GM19452 (cell line): ENCODE results near the gene LRRC23.
"Not testable (repeated sequence)": the region's sequence is repeated elsewhere in the genome, so short reads cannot be mapped to it uniquely, and the experiment has no call there.

Source experiments
- ATAC-seq: cut with Tn5 transposase; IDR thresholded peaks from one replicate; pipeline ENCODE4 v1.9.1; 2021; ENCODE audit not compliant: unreplicated experiment

Gene LRRC23, protein sequence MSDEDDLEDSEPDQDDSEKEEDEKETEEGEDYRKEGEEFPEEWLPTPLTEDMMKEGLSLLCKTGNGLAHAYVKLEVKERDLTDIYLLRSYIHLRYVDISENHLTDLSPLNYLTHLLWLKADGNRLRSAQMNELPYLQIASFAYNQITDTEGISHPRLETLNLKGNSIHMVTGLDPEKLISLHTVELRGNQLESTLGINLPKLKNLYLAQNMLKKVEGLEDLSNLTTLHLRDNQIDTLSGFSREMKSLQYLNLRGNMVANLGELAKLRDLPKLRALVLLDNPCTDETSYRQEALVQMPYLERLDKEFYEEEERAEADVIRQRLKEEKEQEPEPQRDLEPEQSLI

DNA sequence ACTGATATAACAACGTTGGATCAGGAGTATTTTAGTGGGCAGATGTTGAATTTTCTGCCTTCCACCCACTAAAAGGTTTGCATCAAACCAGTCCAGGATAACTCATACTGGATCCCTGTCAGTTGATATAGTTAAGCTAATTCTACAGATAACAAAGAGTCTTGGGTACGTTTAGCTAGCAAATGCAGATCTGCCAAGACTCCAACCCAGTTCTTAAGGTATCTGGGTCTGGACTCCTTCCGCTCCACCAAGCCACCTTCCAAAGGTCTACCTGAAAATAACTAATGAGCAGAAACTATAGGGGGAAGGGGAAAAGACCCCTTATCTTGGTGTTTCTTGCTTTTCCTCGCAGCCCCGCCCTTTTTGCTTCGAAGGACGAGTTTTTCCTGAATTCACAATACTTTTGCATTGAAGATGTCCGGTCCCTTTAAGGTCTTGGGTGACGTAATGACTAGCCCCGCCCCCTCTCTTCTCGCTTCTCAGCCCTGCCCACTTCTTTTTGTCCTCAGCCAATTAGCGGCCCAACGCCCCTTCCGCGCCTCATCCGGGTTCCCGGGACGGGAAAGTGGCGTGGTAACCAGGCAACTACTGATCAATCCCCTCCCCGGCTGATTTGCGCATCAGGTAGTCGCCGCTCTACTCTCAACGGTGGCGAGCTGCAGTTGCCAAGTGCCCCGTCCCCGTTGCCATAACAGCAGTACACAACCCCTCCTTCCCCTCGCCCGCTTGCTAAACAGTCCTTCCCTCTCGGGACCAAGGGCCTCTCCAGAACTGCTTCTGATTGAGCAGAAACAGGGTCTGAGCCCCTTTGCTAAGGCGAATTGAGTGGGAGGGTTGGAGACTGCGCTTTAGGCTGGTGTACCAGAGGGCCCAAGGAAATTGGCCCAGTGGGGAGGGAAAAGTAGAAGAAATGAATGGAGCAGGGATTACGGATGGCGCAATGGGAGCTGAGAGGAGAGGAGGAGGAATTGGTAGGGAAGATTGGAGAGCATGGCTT lies at the start of gene LRRC23:
Gene LRRC23 (plus strand): TSS at position 543 of the 997 bp plus-strand sequence. CDS start 812 bp downstream, outside the sequence.
- peak; percentile 91 for ATAC-seq

DNA sequence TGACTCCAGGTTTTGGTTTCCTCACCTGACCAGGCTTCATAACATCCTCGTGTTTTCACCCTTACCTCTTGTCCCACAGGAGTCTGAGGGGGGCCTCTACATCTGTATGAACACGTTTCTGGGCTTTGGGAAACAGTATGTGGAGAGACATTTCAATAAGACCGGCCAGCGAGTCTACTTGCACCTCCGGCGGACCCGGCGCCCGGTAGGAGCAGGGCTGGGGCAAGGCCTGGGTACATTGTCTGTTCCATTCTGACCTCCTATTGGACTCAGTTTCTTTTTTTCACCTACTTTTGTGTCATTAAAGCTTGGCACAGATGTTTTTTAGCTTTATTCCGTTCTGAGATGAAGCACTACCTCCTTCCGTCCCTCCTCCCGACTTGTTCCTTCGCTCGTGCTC lies 49.3 kb upstream of the LRRC23 start:
- ATAC-seq: no peak

DNA sequence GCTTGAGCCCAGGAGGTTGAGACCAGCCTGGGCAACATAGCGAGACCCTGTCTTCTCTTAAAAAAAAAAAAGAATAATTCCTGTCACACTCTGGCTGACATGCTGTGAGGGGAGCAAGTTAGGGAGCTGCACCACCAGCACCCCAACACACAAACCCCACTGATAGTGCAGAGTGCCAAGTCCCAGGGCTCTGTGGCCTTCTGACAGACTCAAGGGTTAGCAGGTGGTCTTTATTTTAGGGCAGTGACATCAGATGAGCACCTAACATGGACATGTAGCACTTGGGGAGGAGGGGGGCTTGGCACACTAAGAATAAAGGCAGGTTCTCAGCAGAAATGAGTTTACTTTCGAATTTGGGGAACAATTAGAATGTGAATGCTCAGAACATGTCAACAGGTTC lies 45.8 kb upstream of the LRRC23 start:
- no peak for ATAC-seq

DNA sequence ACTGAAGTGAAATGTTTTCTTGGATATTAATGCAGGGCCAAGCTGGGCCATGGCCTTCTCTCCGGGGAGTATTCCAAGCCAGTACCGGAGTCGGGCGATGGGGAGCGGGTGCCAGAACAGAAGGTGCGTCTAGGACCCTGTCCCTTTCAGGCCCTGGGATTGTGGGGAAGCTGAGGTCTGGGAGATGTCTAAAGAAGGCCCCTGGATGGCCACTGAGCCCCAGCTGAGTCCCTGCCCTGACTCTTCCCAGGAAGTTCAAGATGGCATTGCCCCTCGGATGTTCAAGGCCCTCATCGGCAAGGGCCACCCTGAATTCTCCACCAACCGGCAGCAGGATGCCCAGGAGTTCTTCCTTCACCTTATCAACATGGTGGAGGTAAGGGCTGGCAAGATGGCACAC lies 44.5 kb upstream of the LRRC23 start:
- no peak for ATAC-seq

DNA sequence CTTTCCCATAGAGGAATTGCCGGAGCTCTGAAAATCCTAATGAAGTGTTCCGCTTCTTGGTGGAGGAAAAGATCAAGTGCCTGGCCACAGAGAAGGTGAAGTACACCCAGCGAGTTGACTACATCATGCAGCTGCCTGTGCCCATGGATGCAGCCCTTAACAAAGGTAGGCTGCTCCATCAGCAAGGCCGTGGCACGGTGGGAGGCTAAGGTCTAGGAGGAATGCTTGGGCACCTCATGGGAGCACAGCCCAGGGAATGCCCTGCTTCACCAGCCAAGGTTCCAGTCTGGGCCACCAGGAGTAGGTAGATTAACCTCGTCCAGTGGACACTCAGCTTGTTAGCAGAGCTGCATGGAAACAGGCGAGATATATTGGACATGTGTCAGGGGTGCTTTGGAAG lies 43.7 kb upstream of the LRRC23 start:
- ATAC-seq: no peak

DNA sequence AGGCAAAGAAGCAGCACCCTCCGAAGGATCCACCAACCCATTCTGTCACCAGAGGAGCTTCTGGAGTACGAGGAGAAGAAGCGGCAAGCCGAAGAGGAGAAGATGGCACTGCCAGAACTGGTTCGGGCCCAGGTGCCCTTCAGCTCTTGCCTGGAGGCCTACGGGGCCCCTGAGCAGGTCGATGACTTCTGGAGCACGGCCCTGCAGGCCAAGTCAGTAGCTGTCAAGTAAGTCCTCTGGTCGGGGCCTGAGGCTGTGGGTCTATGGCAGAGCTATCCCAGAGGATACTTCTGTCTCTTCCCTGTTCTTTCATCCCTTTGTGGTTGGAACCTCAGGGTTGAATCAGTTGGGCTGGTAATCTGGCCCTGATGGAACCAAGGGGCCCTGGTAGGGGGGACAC lies 43.2 kb upstream of the LRRC23 start:
- ATAC-seq: no peak

DNA sequence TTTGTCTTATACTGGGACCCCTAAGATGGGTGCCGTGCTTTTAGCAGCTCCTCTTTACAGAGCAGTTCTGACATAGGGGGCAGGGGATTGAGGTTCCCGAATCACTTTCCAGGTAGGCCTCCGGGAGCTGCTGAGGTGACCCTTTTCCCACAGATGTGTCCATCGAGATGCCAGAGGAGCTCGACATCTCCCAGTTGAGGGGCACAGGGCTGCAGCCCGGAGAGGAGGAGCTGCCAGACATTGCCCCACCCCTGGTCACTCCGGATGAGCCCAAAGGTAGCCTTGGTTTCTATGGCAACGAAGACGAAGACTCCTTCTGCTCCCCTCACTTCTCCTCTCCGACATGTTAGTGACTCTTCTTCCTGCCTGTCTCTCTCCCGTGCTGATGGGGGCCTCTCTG lies 41.6 kb upstream of the LRRC23 start:
- no peak for ATAC-seq

DNA sequence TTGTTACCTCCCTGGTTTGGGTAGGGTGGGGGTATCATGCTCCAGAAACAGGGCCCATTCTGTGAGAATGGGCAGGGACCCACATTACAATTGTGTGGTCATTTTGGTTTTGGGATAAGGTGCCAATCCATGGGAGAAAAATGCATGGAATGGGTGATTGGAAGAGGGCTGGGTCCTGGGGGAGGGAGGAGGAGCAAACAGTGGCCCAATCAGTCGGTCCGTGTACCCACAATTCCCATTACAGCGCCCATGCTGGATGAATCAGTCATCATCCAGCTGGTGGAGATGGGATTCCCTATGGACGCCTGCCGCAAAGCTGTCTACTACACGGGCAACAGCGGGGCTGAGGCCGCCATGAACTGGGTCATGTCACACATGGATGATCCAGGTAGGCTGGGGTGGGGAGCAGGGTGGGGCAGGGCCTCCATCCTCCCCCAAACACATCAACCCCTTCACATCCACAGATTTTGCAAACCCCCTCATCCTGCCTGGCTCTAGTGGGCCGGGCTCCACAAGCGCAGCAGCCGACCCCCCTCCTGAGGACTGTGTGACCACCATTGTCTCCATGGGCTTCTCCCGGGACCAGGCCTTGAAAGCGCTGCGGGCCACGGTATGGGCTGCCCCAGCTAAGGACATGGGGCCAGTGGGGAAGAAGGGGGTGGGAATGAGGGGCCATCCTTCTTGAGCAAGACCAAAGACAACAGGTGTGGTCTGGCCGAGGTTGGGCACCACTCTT lies 40.9 kb upstream of the LRRC23 start:
- no peak for ATAC-seq

DNA sequence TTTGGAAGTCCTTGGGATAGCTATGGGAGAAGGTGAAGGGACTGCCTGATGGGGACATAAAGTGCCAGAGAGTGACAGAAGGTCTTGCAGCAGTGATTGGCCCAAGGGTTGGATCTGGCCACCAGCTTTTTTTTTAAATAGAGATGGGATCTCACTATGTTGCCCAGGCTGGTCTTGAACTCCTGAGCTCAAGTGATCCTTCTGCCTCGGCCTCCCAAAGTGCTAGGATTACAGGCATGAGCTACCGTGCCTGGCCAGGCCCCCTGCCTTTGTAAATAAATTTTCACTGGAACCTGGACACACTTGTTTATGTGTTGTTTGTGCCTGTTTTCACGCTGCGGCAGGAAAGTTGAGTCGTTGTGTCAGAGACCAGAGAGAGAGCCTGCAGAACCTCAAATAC lies 39.3 kb upstream of the LRRC23 start:
- ATAC-seq: not testable (repeated sequence)

DNA sequence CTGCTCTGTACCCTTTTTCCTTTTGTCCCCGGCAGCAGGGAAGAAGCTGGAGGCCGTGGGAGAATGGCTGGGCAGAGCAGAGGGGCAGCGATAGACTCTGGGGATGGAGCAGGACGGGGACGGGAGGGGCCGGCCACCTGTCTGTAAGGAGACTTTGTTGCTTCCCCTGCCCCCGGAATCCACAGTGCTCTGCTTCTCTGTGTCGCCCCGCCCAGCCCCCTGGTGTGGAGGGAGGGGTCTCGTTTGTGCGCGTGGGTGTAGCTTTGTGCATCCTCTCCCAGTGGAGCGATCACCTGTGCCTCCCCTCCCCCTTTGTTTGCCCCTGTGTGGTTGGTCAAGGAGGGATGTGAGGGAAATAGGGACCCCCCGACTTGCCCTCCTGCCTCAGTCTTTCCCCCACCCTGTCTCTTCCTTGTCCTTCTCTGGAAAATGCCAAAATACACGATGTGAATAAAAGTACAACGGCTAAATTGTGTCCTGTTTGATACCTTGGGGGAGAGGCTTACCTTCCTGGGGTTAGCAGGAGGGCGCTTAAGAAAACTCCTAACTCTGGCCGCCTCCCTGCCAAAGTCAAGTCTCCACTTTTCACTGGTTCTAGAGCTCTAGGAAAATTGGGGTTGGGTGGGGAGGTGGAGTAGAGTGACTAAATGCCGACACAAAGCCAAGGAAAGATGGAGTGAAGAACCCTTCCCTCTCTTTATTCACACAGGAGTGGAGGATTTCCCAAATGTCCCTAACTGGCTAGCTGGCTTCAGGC lies 38.3 kb upstream of the LRRC23 start:
- ATAC-seq: no peak

DNA sequence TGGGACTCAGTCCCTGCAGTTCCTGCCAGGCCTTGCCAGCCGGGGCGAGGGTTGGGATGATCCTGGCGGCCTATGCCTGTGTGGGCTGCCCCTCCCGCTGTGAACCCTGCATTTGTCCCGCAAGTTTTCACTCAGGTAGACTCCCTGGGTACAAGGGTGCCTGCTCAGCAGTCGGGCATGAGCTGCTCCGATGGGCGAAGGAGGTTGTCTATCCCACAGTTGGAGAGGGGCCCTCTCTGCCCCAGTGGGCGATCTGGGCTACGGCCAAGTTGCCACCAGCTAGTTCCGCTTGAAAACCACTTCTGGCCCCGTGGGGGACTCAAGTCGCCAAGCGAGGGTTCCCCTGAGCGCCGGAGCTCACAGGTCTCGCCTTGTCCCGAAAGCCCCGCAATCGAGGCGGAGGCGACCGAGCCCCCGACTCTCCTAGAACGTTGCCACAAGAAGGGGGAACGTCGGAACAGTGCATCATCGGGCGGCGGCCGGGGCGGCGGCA lies 37.7 kb upstream of the LRRC23 start:
- ATAC-seq: no peak

DNA sequence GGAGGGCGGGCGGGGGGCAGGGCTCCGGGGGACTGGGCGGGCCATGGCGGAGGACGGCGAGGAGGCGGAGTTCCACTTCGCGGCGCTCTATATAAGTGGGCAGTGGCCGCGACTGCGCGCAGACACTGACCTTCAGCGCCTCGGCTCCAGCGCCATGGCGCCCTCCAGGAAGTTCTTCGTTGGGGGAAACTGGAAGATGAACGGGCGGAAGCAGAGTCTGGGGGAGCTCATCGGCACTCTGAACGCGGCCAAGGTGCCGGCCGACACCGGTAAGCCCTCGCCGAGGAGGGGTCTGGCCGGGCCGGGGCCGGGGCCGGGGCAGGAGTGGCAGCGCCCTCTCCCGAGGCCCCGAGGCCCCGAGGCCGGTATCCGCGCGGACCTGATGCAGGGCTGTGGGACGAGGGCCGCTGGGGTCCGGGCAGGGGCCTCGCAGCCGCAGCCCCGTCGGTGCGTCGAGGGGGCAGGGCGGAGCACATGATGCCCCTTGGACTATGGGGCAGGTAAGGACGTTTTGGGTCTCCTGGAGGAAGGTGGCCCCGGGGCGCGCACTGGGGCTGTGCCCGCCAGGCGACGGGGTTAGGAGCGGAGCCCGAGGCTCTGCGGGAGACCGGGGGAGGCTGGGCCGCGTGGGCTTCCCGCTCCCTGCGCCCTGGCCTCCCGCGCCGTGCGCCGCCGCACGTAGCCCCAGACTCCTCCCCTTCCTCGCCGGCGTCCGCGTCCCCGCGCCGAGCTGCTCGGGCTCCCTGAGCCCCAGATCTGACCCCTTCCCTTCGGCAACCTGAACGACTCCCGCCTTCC lies 37.0 kb upstream of the LRRC23 start, which contains the start of gene TPI1:
Gene TPI1 (plus strand): TSS at position 119 of the 798 bp plus-strand sequence. CDS start 36 bp downstream, at position 155.
- peak; percentile 57 for ATAC-seq

DNA sequence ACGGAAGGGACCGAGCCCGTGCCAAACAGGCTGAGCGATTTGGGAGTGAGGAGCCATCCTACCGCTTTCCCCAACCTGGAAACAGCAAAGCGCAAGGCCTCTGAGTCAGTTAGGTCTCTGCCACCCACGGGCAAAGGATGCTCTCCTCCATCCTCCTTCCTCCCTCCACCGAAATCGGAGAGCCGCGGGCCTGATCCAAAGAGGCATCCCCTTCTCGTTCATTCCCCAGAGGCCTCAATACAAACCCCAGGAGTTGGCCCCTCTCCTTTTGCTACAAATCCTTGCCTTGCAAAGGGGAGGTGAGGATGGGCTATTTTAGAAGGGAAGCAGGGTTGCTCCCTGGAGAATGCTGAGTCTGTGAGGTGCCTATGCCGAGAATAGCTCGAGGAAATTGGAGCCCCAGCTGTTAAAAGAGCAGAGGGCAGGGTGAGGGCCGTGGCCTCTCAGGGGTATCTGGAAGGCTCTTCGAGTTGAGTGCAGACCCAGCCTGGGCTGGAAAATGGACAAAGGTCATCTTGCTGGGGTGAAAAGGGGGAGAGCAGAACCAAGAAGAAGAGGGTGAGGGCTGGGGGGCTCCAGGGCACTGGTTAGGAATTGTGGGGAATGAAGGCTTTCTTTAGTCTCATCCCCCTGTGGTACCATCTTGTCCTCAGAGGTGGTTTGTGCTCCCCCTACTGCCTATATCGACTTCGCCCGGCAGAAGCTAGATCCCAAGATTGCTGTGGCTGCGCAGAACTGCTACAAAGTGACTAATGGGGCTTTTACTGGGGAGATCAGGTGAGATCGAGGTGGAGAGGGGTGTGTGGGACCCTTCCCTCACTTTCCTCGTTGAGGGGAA lies 36.2 kb upstream of the LRRC23 start:
- ATAC-seq: no peak

DNA sequence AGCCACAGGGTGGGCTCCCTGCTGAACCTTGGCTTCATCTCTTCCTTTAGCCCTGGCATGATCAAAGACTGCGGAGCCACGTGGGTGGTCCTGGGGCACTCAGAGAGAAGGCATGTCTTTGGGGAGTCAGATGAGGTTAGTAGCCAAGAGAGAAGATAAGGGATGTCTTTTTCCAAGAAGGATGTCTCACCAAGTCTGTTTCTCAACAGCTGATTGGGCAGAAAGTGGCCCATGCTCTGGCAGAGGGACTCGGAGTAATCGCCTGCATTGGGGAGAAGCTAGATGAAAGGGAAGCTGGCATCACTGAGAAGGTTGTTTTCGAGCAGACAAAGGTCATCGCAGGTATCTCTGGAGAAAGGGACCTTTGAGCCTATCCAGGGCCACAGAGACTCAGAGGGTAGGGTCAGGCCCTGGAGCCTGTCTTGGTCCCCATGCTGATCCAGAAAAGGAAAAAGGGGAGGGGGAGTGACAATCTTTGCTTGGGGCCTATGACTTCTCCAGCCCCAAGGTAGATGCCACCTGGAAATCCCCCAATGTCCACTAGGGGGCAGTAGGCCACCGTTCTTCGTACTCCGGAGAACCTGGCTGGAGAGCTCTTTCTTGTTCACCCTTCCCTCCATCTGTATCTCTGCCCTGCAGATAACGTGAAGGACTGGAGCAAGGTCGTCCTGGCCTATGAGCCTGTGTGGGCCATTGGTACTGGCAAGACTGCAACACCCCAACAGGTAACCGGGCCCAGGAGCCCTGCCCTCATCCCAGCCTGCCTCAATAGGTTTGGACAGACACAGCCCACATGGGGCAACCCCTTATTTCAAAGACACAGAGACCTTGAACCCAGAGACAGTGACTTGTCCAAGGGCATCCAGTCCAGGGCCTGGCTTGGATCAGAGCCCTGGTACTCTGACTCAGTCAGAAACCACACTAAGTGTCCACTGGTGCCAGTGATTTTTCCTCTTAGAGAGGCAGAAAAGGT lies 35.3 kb upstream of the LRRC23 start:
- ATAC-seq: no peak

DNA sequence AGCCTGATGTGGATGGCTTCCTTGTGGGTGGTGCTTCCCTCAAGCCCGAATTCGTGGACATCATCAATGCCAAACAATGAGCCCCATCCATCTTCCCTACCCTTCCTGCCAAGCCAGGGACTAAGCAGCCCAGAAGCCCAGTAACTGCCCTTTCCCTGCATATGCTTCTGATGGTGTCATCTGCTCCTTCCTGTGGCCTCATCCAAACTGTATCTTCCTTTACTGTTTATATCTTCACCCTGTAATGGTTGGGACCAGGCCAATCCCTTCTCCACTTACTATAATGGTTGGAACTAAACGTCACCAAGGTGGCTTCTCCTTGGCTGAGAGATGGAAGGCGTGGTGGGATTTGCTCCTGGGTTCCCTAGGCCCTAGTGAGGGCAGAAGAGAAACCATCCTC lies 34.3 kb upstream of the LRRC23 start:
- ATAC-seq: not testable (repeated sequence)

DNA sequence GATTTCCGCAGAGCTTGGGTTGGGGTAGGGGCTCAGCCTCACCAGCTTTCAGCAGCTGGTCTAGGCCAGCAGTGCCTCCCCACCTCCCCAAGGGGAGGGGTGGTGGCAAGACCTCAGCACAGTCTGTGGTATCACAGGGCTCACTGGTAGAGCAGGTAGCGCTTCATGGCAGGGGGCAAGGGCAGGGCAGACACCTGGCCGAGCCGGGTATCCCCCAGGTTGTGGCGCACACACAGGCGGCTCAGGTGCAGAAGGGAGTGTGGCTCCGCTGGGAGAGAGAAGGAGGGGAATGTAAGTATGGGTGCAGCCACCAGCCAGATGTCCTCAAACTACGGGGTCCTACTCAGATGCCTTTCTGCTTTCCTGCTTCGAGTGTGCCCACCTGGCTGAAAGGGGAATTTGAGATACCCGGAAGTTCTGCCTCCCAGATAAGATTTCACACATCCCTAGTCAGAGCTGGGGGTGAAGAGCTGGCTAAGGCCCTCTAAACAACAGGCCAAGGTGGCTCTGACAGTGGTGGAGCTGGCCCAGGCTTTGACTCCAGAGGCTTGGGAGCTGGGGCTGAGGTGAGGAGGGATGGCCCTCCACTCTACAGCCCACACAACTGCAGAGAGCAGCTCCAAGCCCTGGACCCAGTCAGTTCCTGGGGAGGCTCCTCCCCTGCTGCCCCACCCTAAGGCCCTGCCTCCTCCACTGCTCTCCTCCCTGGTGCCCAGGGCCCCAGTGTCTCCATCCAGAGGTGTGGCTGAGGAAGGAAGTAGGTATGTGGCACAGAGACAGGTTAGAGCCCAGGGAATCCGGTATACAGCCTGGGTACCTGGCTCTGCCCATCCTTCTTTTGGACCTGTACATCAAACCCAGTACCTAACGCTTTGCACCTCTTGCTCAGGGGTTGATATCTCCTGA lies 33.3 kb upstream of the LRRC23 start:
- no peak for ATAC-seq
